ENCODE data around the gene DCUN1D3.
"Not testable (repeated sequence)": the region's sequence is repeated elsewhere in the genome, so short reads cannot be mapped to it uniquely, and the experiment has no call there.

The DCUN1D3 gene

DNA sequence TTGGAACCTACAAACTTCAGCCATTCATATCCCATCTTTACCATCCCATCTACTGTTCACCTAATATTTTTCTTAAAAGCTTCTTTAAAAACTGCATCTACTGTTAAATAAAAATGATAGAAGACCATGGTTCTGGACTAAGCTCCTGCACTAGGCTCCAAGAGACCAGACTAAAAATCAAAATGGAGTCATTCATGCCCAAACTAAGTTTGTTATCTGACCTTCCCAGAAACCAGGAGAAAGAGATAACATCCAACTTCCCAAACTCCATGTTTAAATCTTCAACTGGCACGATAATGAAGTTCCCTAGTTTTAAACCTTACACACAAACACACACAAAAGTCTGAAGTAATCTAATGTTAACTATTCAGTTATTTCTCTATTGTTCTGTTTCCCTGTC, 13.8 kb downstream of the DCUN1D3 start:
- no peak for DNase-seq

DNA sequence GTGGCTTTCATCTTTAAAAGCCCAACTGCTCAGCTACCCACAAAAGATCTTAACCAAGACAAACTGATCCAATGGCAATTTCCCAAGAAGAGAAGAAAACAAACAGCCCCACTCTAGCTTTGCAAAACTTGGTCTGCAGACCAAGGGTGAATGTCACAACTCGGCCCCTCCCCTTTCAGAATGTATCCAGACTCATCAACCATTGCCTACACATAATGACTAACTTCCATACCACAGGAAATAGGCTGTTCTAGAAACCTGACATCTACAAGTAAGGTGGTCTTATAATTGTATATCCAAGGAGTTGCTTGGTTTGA, 16.0 kb downstream of the DCUN1D3 start:
- DNase-seq: no peak

DNA sequence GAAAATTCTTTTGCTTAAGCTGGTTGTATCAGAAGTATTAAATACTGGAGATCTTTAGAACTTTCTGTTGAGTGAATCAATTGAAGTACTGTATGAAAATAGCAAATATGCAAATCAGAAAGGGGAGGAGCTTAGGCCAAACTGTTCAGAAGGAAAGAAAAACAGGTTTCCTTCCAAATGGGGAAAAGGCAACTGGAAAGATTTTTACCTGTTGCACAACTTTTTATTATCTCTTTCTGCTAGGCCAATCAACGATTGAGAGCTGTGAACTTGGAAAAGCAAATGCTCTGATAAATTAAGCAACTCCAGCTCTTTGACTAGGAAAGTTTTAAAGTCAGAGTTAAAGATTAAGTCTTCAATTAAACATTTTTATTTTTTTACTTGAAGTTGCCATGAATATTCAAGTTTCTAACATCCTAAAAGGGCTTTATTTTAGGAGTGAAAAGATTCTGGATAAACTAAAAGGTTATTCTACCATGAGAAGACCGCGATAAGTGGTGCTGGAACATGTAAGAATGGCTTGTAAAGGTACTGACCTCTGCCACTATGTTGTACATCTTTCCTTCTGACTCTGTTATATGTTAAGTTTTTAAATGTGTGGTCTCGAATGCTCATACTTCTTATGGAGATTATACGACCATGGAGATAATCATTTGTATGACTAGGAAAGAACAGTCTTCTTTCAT, 16.5 kb downstream of the DCUN1D3 start:
- DNase-seq: no peak

DNA sequence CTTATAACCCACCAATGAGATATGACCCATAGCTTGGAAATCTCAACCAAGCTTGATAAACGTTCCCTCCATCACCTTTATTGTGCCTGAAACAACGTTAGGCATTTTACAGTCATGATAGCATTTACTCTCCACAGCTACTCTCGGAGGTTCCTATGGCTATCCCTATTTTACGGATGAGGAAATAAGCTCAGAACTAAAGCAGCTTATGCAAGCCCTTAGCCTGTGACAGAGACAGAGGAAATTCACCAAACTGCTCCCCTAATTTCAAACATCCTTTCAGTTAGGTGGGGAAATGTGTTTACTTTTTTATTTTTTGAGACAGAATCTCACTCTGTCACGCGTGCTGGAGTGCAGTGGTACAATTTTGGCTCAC, 18.7 kb downstream of the DCUN1D3 start:
- no peak for DNase-seq

DNA sequence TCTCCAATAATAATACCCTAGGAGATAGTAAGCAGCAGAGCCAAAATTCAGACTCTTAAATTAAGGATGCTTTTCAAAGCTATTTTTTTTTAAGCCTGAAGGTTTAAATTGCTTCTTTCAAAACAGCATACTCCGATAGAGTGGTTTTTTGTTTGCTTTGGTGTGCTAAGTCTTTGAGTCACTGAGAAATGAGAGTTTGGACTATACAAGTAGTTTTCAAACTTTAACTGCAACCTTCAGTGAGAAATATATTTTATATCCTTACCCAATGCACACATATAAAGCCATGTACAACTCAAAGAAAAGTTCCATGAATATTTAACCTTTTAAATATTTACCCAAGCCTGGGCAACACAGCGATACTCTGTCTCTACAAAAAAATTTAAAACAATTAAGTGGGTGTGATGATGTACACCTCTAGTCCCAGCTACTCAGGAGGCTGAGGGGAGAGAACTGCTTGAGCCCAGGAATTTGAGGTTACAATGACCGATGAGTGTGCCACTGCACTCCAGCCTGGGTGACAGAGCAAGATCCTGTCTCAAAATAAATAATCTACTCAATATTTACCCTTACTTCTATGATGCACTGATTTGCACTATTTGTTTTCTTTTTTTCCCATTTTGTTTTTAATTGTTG, 19.2 kb downstream of the DCUN1D3 start:
- no peak for DNase-seq

DNA sequence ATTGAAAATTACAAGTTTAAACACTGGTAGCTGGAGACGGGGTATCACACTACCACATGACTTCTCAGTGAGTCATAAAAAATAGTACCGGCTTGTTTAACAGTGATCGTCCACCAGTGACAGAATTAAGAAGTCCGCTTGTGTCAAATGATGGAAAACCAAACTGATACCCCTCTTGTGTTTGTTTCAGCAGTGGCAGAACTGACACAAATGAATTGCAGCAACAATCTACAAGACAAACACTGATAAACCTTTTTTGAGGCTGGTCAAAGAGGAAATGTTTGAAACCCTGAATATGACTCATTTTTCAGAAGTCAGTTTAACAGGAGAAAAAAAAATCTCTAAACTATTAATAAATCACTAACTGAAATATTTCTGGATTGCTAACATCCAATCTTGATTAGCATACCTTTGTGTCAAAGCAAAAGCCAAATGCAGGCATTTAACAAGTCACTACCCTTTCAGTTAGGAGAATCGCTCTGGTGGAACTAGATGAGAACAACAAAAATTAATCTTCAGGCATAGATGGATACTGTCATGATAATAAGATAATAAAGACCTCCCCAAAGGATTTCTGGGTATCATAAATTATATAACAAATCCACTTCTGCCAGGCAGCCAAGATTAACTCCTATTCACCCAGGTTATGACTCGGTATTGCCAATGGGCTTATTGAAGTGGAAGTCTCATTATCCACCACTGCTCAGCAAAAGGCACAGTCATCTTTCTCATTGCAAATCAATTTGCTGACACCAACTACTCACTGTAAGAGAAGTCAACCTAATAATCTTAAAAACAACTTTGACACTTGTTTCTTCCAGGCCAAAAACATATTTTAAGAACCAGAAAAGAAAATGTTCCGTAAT, 20.8 kb downstream of the DCUN1D3 start:
- DNase-seq: no peak

DNA sequence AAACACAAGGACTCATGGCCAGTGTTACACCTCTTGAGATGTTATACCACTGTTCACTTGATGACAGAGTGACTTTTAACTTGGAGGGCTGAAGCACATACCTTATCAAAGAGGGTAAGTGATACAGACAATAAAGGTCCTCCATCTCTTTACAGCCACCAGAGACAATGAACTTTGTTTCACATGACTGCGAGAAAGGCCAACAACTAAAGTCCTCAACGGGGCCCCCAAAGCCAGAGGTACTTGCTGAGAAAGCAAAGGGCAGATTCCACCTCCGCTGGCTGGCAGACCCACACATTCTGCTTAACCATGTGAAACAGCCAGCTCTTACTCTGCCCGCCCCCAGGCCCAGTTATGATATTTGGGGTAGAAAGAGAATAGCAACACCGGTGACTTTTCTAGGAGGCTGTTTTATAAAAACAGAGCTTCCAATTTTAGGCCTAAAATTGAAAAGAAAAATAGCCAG, 21.4 kb downstream of the DCUN1D3 start:
- DNase-seq: no peak

DNA sequence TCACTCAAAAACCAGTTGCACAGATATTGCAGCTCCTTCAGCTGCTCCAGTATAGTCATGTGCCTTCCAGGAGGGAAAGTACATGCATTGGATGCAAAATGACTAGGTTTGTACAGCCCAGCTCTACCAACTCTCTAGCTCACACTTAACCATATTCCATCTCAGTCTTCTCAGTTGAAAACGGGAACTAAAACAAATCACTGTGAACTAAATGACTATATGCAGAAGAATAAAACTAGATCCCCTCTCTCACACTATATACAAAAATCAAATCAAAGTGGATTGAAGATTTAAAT, 24.9 kb downstream of the DCUN1D3 start:
- DNase-seq: no peak

DNA sequence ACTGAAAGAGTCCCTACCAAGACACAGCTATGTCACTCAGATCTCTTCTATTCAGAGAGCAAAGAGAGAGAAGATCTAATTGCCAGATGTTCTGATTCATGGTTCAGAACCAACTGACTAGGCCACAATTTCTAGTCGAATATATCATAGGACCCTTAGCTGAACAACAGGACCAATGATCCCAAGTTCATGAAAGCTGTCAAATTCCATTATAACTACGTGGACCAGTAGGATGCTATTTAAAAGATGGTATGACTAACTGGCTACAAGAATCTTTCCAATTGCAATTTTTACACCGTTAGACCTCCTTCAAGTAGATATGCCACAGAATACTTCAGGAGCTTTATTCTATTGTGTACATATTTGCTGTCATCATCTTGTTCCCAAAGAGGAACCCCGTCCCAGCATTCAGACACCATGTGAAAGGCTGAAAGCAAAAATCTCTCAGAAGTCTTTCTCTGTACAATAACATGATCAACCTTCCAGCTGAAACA, 26.0 kb downstream of the DCUN1D3 start:
- no peak for DNase-seq

DNA sequence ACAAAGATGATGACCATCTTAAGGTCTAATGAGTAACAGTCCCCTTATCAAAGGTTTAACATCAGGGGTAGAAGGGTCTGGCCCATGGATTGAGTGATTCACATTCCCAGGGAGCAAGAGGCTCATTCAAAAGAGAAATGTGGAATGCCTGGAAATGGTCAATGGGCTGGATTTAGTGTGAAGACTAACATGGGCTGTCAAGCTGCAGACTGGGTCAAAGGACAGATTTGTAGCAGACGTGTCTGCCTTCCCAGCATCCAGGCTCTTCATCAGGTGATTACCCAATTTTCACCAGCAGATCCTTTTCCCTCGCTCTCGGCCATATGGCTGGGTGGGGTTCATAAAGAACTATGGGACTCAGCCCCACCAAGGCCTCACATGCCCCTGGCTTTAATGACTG, 26.8 kb downstream of the DCUN1D3 start:
- DNase-seq: no peak

DNA sequence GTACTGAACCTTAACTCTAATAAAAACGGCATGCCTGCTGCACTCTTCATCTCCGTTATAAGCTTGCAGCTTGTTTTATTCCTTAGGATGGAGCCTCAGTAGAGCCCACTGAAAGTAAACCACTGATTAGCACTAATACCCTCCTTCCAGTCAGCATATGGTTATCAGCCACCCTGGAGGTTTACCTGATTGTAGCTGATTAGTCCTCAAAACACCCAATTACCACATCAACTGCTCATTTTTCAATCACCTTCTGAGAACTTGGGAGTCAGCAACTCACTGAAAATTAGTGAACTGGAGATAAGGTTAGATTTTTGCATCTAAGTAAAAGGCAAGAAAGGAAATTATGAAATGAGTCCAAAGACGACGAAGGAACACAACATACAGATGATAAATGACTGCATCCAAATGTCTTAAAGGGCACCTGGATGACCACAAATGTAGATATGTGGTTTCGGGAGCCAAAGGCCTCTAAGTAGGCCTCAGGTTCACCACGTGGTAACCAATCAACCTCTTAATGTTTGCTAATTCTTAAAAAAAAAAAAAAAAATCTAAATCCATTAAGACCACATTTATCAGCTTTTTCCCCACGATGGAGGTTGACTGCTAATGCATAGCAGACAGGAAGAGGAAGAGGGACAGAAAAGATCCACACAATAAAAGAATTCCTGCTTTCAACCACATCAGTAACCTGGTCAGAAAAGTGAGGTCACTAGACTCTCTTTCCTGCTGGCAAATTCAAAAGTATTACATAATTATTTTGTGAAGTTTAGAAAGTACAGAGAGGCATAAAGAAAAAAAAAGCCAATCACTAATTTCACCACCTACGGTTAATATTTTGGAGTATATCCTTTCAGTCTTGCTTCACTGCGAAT, 28.0 kb downstream of the DCUN1D3 start:
- no peak for DNase-seq

DNA sequence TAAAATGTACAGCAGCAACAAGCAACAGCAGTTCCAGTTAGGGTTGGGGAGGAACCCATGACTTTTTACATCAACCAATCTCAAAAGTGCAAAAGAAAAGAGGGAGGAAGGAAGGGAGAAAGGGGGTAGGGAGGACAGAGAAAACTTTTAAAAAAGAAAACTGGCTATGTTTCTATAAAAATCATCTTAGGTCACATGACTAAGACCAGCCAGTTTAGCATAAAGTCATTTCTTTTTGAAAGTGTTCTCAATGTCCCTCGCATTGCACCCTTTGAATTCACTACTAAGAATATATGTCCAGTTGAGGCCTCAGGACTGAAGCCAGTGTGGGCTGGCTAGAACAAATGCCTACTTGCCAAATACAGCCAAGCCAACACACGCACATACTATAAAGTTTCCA, 28.9 kb downstream of the DCUN1D3 start:
- DNase-seq: no peak

DNA sequence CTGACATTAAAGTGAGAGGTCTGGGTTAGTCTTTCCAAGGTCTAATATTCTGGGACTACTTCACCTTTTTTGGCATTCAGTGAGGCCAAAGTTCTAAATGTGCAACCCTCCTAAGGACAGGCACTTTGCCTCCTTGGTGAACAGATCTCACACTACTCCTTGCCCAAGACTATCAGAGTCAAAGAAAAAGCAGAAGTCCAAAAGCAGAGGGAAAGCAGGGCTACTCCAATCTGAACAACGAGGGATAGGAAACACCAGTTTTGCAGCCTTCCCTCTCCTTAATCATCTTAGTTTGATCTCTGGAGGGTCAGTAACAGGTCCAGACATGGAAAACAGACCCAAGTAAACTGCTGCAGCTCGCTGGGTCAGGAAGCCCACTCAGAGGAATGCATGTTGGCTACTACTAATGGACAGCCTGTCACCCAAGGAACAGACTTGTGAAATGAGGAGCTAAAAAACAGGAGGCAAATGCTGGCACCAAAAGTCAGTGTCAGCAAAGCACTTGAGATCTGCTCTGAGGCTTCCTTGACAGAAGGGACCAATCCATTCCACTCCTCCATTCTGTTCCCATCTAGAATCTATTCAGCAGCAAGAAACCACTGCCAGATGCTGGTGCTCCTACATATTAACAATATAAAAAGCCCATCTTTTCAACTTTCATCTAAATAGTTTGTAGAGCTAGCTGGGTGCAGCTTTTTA, 29.9 kb downstream of the DCUN1D3 start:
- peak; percentile 53 for DNase-seq

DNA sequence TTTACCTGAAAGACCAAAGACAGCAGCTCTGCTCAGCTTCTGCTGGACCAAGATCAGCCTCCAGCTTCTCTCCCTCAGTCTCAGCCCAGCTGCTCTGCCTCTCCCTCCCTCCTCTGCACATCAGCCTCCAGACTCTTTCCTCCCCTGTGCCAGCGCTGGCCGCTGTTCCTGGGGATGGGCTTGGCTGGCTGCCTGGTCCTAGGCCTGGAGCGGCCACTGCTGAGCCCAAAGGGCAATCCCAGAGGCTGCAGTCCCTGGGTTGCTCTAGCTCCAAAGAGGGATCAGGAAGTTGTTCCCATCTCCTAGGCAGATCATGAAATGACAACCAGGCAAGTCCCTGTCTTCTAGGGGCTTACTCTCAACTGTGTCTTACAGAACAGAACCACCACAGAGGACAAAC, 31.3 kb downstream of the DCUN1D3 start:
- DNase-seq: no peak

DNA sequence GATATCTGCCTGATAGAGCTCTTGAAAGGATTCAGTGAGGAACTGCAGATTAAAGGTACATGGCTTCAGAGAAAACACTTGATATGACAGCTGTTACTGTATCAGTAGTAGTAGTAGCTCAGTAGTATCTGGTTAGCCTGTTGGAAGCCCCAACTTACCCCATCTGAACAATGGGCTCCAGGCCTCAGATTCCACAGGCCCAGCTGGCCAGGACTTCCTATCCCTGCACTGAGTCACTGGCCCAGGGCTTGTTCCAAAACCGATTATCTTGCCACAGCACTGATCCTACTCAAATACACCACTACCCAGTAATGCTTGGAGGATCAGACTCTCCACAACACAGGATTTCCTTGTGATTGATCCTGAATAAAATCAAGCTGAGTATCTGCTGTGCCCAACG, 32.6 kb downstream of the DCUN1D3 start:
- DNase-seq: no peak

DNA sequence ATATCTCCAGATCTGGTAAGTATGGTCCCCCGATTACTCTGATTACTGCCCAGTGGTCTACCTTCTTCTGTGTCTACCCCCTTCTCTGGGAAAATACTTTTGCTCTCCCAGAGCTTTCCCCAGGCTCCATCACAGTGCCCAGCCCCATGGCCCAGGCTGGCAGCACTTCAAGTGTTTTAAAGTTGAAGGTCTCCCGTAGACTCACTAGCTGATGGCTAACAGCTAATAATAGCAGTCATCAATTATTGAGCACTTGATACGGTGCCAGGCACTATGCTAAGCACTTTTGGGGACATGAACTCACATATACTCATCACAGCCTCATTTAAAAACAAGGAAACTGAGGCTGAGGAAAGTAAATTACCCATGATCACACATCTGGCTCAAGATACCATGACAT, 33.4 kb downstream of the DCUN1D3 start:
- no peak for DNase-seq

DNA sequence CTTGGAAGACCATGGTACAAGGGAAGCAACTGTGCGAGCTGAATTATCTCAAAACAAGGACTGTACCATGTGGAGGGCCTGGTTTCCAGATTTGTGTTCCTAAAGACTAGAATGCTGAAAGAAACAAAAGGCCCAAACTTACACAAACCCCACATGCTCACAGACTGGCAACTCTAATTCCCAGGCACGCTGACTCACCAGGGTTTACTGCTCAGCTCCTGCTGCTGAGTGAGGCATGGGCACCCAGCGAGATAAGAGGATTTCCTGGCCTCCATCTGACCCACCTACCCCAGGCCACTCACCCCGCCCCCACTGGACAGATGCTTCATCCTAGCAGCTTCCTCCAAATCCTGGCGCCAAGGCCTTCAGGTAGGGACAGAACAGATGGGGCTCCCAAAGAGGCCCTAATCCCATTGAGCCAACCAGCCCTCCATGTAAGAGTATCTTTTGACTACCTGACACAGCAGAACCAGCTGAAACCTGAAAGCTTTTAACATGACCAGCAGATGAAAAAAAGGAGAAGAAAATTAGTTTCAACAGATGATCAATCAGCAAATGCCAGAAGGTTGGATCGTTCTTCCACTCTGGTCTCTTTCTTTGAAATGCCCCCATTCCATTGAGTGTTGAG, 33.9 kb downstream of the DCUN1D3 start:
- DNase-seq: peak; percentile 99

DNA sequence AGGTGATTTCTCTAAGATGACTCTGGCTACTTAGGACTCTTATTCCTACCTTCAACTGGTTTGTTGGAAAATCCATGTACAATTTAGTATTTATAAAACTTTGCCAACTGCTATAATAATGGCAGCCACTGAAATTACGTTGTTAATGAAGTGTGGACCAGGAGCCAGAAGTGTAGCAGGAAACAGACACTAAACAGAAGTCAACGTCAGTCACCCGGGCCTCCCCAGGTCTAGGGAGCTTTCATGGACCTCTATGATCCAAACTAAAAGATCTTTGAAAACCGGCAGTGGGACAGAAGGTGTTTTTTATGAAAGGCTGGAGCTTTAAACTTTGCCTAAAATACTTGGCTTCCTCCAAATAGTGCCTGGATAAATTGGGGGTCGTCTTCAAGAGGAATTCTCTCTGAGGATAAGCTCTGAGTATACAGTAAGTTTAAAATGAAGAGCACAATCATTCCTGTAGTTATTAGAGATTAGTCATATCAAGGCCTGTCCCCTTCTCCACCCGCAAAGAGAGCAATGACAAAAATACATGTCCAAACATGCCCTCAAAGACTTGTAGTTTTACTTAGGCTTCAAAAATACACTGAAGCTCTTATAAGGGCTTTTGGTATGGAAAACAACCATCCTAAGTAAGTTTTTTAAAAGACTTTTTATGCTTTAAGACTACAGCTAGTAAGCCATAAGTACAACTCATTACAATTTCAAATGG, 34.6 kb downstream of the DCUN1D3 start:
- no peak for DNase-seq

DNA sequence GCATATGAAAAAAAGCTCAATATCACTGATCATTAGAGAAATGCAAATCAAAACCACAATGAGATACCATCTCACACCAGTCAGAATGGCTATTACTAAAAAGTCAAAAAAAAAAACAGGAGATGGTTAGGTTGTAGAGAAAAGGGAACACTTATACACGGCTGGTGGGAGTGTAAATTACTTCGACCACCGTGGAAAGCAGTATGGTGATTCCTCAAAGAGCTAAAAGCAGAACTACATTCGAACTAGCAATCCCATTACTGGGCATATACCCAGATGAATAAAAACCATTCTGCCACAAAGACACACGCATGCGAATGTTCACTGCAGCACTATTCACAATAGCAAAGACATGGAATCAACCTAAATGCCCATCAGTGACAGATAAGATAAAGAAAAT, 35.8 kb downstream of the DCUN1D3 start:
- DNase-seq: not testable (repeated sequence)

DNA sequence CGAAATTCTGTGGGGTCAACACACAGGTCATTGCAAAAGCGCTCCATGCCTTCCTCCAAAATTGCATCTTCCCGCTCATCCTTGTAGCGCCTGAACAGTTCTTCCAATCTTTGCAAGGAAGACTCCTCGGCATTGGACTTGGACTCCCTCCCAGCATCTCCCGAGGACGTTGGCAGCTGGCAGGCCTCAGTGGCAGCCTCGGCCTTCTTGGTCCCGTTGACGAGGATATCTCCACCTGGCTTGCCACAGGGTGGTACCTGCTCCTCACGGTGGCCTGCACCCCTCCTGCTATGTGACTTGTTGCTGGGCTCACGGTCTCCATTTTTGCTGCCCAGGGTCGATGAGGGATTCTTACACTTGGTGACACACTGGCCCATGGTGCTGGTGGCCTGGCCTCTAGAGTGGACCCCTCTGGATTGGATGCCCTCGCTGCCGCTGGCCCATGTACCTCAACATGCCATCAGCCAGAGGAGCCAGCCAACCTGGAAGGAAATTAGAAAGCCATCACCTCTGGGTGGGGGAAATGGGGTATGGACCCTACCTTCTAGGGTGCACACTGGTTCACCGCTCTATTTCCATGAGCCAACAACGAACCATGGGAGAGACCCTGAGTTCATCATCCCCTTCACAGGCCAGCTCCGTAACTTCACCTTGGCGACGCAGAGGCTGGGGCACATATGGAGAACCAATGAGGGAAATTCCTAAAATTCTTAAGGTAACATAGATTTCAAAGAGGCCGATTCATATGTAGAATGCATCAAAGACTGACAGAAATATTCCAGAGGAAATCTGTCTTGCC, 37.8 kb downstream of the DCUN1D3 start:
- DNase-seq: no peak
